ENCODE results near the gene GMCL1.
"Not testable (repeated sequence)": the region's sequence is repeated elsewhere in the genome, so short reads cannot be mapped to it uniquely, and the experiment has no call there.

Gene GMCL1

DNA sequence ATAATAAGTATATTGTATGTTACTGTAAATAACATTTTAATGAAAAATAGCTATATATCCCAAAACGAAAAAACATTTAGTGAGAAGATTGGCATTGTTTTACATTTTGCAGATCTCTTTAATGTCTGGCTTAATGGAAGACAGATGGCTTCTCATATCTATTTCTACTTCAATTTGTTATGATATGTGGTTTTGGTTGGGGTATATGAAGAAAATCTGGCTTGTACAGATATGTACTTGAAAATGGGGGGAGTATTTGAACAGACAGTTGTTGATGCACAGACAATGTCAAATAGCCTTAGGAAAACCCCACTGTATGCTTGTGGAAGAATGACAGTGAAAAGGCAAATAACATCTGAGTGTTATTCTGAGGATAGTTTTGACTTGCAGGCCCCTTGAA is 23.6 kb upstream of the GMCL1 start:
- DNase-seq (ENCODE audit: low read depth in 2 of 3, low spot score in 2 of 3), result no peak

DNA sequence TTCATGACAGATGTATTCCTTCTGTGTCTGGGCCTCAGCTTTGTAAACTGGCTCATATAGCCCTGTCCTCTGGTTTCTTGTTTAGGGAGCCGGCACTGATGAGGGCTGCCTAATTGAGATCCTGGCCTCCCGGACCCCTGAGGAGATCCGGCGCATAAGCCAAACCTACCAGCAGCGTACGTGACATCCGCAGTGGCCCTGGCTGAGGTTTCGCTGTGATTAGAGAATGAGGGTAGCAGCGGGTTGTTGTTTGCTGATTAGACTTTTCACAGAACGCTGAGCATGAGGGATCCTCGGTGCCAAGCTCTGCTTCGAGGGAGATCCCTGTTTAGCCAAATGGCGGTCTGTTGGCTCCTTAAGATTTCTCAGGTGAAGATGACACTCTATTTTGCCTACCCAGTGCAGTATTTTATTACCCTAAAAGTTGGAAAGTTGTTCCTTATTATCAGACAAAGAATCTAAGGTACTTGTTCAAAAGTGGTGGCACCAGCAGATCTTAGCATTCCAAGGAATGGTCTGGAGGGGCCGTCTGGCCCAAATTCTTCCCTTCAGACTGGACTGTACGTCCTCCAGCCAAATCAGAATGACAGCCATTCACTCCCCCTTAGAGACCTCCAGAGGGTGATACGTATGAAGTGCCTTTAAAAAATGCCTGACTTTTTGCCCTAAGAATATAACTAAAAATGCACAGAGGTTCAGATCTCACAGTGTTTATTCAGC is 21.5 kb upstream of the GMCL1 start:
- DNase-seq (ENCODE audit: low read depth in 2 of 3, low spot score in 2 of 3), result no peak

DNA sequence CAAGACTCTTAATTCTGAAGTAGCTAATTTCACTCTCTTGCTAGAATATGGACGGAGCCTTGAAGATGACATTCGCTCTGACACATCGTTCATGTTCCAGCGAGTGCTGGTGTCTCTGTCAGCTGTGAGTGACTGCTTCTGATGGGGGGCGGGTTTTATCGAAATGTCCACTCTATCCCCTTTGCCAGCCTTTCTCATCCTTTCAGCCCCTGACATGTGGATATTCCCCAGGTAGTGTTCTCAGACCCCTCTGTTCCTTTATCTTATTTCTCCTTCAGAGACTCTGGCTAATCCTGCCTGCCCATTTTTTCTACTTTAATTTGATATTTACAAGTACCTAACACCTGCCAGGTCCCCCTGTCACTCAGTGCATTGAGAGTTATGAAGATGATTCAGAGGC is 18.9 kb upstream of the GMCL1 start:
- no peak for DNase-seq (ENCODE audit: low read depth in 2 of 3, low spot score in 2 of 3)

GRCh38 chr2:69811018-69811417 is 18.4 kb upstream of the GMCL1 start:
- no peak for DNase-seq (ENCODE audit: low read depth in 2 of 3, low spot score in 2 of 3)

DNA sequence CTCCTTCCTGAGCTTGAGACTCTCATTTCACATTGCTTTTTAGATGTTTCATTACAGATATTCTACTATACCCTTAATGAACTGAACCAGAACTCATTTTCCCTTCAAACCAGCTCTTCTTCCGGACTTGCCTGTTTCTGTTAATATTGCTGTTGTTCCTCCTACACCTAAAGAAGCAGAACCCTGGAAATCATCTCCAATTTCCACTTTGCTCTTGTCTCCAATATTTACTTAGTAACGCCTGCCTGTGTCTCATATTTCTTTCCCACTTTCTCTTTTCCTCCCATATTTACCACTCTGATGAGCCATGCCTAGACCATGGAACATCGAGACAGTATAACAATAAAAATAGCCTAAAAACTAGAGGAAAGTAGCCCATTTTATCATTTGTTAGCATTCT is 17.9 kb upstream of the GMCL1 start:
- DNase-seq (ENCODE audit: low read depth in 2 of 3, low spot score in 2 of 3), result no peak

GRCh38 chr2:69815717-69816116 is 13.7 kb upstream of the GMCL1 start:
- no peak for DNase-seq (ENCODE audit: low read depth in 2 of 3, low spot score in 2 of 3)

DNA sequence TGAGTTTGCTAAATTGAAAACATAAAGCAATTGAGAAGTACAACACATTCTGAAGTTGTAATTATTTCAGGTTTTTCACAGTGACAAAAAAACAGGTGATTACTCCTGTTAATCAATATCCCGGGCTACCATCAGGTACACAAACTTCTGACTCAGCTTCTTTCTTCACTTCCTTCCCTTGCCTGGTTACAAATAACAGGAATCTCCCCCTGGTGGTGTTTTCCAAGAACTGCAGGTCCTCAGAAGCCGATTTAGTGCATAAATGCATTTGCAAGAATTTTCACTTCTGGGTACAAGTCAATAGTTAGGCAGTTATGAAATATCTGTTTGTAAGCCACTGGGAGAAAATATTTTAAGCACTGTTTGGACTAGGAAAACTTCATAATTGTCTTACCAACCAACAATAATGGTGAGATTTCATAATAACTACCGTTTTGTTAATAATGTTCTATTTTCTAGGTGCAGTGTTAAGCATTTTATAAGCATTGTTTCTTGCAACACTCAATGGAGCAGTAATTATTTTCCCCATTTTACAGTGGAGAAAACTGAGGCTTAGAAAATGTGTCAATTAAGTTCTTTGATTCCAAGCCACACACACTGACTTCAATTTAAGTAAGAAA is 12.4 kb upstream of the GMCL1 start:
- peak in 1 of 3 experiments; percentile 26 for DNase-seq (ENCODE audit: low read depth in 2 of 3, low spot score in 2 of 3)

- no peak for DNase-seq (ENCODE audit: low read depth in 2 of 3, low spot score in 2 of 3)
Measured at GRCh38 chr2:69817729-69818501, 11.5 kb upstream of the GMCL1 start.

DNA sequence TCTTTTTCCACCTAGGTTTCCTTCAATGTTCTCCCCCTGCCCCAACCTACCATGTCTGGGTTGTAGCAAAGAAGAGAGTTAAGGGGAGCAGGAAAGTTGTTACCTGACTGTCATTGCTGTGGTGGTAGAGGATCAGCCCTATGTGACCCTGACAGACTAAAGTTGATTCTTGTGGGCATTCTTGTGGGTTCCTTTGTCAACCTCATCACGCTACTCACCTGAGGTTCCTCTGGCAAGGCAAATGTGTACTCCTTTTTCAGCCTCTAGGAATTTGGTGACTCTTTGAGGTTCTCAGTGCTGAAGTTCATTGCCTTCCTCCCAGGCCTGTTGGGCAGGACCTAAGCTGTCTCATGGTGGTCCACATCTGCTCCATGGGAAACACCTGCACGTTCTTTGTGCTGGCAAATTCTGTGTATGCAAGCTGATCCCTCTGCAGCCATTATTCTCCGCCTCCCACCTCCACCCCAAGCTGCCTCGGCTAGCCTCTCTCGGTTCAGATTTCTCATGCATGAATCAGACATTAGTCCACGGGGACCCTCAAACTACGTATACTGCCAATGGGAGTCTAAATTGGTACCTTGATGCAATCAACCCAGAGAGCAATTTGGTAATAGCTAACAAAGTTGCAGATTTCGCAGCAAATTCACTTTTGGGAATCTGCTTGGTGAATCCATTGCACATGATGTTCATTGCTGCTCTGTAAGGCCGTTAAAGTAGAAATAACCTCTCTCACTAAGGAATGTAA is 1.5 kb upstream of the GMCL1 start:
- no peak for DNase-seq (ENCODE audit: low read depth in 2 of 3, low spot score in 2 of 3)

DNA sequence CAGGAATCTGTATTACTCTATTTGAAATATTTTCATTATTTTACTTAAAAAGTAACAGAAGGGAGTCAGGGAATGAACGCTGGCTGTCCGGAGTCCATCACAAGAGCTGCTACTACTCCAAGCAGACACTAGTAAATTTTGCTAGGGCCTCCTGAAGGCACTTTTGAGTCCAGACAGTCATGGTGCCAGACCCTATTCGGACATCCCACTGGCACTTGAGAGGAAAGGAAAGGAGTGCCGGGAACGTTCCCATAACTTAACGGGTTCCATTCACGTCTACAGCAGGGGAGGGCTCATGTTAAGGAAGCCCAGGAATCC is 563 bp upstream of the GMCL1 start:
- no peak for DNase-seq (ENCODE audit: low read depth in 2 of 3, low spot score in 2 of 3)

DNA sequence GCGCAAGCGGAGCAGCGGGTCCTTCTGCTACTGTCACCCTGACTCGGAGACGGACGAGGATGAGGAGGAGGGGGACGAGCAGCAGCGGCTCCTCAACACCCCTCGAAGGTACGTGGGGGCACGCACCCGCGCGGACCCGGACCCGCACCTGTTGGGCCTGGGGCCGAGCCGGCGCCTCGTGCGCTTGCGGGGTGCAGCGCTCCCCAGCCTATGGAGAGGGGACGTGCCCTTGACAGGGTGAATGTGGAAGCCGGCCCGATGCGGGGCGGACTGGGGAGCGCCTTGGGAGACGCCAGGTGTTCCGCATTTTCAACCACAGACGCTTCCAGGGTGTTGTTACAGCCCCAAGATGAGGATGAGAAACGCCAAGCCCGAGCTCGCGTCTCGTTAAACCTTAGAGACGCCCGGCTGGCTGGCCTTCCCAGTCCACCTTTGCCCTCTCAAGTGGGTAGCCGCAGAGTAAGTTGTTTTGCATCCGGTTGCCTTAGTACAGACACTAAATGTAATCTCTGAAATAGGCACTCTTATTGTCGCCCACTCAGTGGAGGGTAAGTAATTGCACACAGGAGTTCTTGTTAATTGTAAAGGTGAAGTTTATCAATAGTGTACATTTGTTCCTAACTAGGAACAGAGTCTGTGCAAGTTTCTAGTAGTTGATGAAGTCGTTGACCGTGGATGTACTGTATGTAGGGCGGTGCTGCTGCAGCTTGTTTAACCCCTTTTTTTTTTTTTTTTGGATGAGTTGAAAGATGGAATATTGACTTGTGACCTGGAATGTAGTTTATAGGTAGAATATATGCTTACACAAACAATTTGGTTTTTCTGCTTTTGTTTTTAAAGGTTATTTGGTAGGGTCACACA is 815 bp downstream of the GMCL1 start:
- peak in 2 of 3 experiments; percentile 11 to 31 for DNase-seq (ENCODE audit: low read depth in 2 of 3, low spot score in 2 of 3)

DNA sequence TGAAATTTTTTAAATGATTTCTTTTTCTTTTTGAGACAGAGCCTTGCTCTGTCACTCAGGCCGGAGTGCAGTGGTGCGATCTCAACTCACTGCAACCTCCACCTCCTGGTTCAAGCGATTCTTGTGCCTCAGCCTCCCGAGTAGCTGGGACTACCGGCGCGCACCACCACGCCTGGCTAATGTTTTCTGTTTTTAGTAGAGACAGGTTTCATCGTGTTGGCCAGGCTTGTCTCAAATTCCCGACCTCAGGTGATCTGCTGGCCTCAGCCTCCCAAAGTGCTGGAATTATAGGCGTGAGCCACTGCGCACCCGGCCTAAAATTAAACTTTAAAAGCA is 1.4 kb downstream of the GMCL1 start:
- DNase-seq (ENCODE audit: low read depth in 2 of 3, low spot score in 2 of 3), result not testable (repeated sequence)

- DNase-seq (ENCODE audit: low read depth in 2 of 3, low spot score in 2 of 3), result no peak
Measured at GRCh38 chr2:69831354-69831905, 2.0 kb downstream of the GMCL1 start.

DNA sequence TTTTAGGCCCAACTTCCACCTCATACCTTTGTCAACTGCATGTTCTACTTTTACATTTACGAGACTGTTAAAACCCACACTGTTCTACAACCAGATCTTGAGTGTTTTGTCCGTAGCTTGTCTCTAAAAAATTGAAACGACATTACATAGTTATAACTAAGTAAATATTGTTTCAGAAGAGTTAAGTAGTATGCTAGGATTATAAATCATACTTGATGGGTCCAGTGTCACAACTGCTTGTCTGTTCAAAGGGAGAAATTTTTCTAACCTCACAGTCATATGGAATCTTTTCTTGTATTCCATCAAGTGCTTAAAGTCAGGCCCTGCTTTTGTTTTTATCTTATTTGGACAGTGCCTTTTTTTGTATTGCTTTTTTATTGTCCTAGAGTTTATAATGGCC is 4.3 kb downstream of the GMCL1 start:
- no peak for DNase-seq (ENCODE audit: low read depth in 2 of 3, low spot score in 2 of 3)

GRCh38 chr2:69835666-69836065 is 6.2 kb downstream of the GMCL1 start:
- no peak for DNase-seq (ENCODE audit: low read depth in 2 of 3, low spot score in 2 of 3)

DNA sequence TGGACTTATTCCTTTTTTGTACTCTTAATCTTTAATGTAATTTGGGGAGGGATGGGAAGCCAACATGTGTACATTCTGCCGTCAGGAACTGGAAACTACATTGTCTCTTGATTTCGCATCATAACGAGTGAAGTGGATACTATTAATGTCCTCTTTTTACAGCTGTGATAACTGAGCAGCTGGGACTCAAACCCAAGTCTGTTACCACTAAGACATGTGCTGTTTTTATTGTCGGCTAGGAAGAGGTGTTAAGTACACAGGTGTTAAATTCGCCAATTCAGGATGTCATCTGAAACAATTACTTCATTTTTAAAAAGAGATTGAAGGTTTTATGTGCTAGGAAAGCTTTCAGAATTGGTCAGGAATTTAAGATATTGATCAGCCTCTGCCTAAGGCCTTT is 6.9 kb downstream of the GMCL1 start:
- no peak for DNase-seq (ENCODE audit: low read depth in 2 of 3, low spot score in 2 of 3)

- DNase-seq (ENCODE audit: low read depth in 2 of 3, low spot score in 2 of 3), result no peak
Measured at GRCh38 chr2:69837533-69837932, 8.1 kb downstream of the GMCL1 start.

- no peak for DNase-seq (ENCODE audit: low read depth in 2 of 3, low spot score in 2 of 3)
Measured at GRCh38 chr2:69843993-69844392, 14.5 kb downstream of the GMCL1 start.

DNA sequence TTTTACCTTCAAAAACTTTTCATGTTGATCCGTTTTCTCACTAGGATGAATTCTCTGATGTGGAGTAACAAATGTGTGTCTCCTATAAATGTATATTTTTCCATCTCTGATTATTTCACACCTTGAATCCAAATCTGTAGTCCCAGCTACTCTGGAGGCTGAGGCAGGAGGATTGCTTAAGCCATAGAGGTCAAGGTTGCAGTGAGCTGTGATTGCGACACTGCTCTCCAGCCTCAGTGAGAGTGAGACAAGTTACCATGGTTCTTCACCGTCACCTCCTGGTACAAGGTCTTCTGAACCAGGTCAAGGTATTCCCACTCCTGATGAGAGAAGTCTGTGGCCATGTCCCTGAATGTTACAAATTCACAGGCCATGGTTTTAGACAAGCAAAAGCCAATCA is 15.1 kb downstream of the GMCL1 start:
- DNase-seq (ENCODE audit: low read depth in 2 of 3, low spot score in 2 of 3), result no peak

DNA sequence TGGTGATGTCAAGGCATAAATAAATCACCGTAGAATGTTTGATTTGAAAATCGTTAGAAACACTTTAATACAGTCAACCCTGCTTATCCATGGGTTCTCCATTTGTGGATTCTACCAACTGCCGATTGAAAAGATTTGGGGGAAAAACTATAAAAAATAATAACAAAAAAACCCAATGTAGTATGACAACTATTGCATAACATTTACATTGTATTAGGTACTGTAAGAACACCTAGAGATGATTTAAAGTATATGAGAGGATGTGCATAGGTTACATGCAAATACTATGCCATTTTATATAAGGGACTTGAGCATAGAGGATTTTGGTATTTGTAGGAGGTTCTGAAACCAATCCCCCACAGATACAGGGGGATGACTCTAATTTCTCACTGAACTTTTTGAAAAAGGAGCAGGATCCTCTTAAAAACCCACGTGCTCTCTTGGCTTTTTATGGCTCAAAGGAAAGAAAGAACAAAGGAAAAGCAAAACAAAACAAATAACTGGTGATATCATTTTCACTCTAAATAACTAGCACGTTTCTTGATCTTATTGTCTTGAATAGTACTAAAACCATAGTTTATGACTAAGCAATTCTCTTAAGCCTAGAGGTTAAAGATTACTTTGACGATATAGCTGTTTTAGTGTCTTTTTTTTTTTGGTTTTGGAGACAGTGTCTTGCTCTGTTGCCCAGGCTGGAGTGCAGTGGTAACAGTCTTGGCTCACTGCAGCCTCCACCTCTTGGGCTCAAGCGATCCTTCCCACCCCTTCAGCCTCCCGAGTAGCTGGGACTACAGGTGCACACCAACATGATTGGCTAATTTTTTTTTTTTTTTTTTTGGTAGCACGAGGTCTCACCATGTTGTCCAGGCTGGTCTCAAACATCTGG is 17.0 kb downstream of the GMCL1 start:
- DNase-seq (ENCODE audit: low read depth in 2 of 3, low spot score in 2 of 3), result no peak
